ENCODE data around the gene TMEM151B. TPM values are rescaled to one million over a fixed set of nuclear protein-coding genes. Genes with fewer than 3 reads are reported as not detected.

TMEM151B gene
- total and polyA plus RNA-seq, 10 of the 15 experiments (the other 5 are each of a cell fraction or from before 2014, with no cell fraction given): 0.01 to 0.19 (median 0.05) TPM; not detected in 6

- TF ChIP-seq NBN (IDR thresholded peaks at IDR 0.05) (peak; percentile 8; the same call in 1 of the 2 replicates), GATAD2B (conservative IDR thresholded peaks at IDR 0.05; ENCODE audit: low read depth) (peak; percentile 47; the same call in 1 of the 2 replicates), GABPA (IDR thresholded peaks at IDR 0.05; ENCODE audit: low read depth) (0 out of 2 replicates have a peak, but pooled peaks have one; percentile 9), DPF2 (IDR thresholded peaks at IDR 0.05) (peak; percentile 31; the same call in 1 of the 2 replicates), SUZ12 (IDR thresholded peaks at IDR 0.05; ENCODE audit: unreplicated experiment) (no peak), NRF1 (conservative IDR thresholded peaks at IDR 0.05; ENCODE audit: low read depth, low read length) (no peak), TCF12 (IDR thresholded peaks at IDR 0.05; ENCODE audit: low read depth, low read length) (no peak), POLR2AphosphoS5 (IDR thresholded peaks at IDR 0.05; ENCODE audit: low read length) (peak; percentile 13), TCF7 (IDR thresholded peaks at IDR 0.05; ENCODE audit: borderline replicate concordance) (no peak), TCF3 (IDR thresholded peaks at IDR 0.05; ENCODE audit: borderline replicate concordance, insufficient read depth, low read depth, low read length) (no peak), FOS (IDR thresholded peaks at IDR 0.05; ENCODE audit: borderline replicate concordance, extremely low read depth, insufficient read length) (no peak), IKZF1 (conservative IDR thresholded peaks at IDR 0.05) (peak; percentile 60), NR2C1 (IDR thresholded peaks at IDR 0.05) (no peak), MTA3 (IDR thresholded peaks at IDR 0.05; ENCODE audit: borderline replicate concordance, low read length) (no peak)
- TF ChIP-seq, protein P1, sequence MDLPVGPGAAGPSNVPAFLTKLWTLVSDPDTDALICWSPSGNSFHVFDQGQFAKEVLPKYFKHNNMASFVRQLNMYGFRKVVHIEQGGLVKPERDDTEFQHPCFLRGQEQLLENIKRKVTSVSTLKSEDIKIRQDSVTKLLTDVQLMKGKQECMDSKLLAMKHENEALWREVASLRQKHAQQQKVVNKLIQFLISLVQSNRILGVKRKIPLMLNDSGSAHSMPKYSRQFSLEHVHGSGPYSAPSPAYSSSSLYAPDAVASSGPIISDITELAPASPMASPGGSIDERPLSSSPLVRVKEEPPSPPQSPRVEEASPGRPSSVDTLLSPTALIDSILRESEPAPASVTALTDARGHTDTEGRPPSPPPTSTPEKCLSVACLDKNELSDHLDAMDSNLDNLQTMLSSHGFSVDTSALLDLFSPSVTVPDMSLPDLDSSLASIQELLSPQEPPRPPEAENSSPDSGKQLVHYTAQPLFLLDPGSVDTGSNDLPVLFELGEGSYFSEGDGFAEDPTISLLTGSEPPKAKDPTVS (IDR thresholded peaks at IDR 0.05; ENCODE audit: low read depth, low read length): peak; percentile 100
Measured at GRCh38 chr6:44247338-44248302, 22.6 kb upstream of the TMEM151B start (continued).

Measured in GM12878 (cell line).